Endothelial cell of umbilical vein (primary cell): ENCODE data around the gene CRACR2A. TPM values are rescaled to one million over a fixed set of nuclear protein-coding genes. Genes with fewer than 3 reads are reported as not detected.

Experiments
- BruUV-seq: library from RNA; stranded (reverse); fragments of 400-500 nt; replicated peaks from 2 replicates; lab custom pipeline; 2021; lab: Mats Ljungman, UMichigan
- CTCF ChIA-PET: fragments of 300-600, 350-600 bp; sonication (Branson Sonifier 250); formaldehyde crosslinking; loops from one replicate; lab custom pipeline; 2021; ENCODE audit warnings: antibody characterized with exemption, inconsistent platforms; lab: Charles Lee
- POLR2A ChIA-PET: fragments of 300-600, 350-600 bp; sonication (Branson Sonifier 250); formaldehyde crosslinking; loops from one replicate; lab custom pipeline; 2021; ENCODE audit warnings: antibody characterized with exemption, inconsistent platforms; lab: Charles Lee
- DNase-seq: peaks from one replicate; pipeline ENCODE4 v3.0.0-alpha.2; 2011; ENCODE audit warnings: low read depth, low spot score
- FAIRE-seq: peaks from 2 replicates; lab custom pipeline; 2011; peaks lifted over from hg19 to GRCh38; lab: Jason Lieb, UNC
- H2AFZ ChIP-seq: 2 replicates; pipeline ENCODE4 v1.6.0; 2012; ENCODE audit warnings: low read depth, low read length, control low read depth, inconsistent platforms
- H3K27ac ChIP-seq: 2 replicates; pipeline ENCODE4 v1.5.1; 2011; ENCODE audit warnings: low read depth, mild to moderate bottlenecking, control low read depth, low read length, moderate library complexity; ENCODE audit not compliant: insufficient read depth
- H3K27me3 ChIP-seq, 2 experiments: 2 replicates each; pipeline versions ENCODE4 v1.6.0 to v1.6.1; 2011; ENCODE audit warnings: low read length in 2 of 2, mixed read lengths in 1 of 2; ENCODE audit not compliant: control insufficient read depth in 2 of 2, insufficient read depth in 2 of 2
- H3K36me3 ChIP-seq, 2 experiments: 2 replicates in 1 of 2; 3 replicates in 1 of 2; pipeline ENCODE4 v1.5.1; 2011; ENCODE audit warnings: low read length in 2 of 2, mild to moderate bottlenecking in 1 of 2, moderate library complexity in 1 of 2; ENCODE audit not compliant: control insufficient read depth in 2 of 2, insufficient read depth in 2 of 2; ENCODE audit errors: extremely low read depth in 1 of 2
- H3K4me1 ChIP-seq: 3 replicates; pipeline ENCODE4 v1.5.1; 2011; ENCODE audit warnings: mild to moderate bottlenecking, low read length; ENCODE audit not compliant: control insufficient read depth, insufficient read depth; ENCODE audit errors: extremely low read depth
- H3K4me2 ChIP-seq: 2 replicates; pipeline ENCODE4 v1.6.1; 2011; ENCODE audit warnings: low read length, control low read depth, mixed read lengths; ENCODE audit not compliant: insufficient read depth
- H3K4me3 ChIP-seq, 3 experiments: fragments of 200-600 bp in 1 of 3; sonication (generic), shearing (Covaris generic) in 1 of 3; replicated peaks in 1 of 3; 2 replicates each; pipeline ENCODE4 v1.5.1; 2011 to 2016; ENCODE audit warnings: control low read depth in 3 of 3, low read length in 3 of 3, mild to moderate bottlenecking in 2 of 3, inconsistent platforms in 1 of 3, low read depth in 1 of 3, moderate library complexity in 1 of 3; ENCODE audit not compliant: insufficient read depth in 1 of 3
- H3K79me2 ChIP-seq: 2 replicates; pipeline ENCODE4 v1.6.0; 2012; ENCODE audit warnings: low read length, inconsistent platforms; ENCODE audit not compliant: control insufficient read depth, insufficient read depth
- H3K9ac ChIP-seq: replicated peaks from 2 replicates; pipeline ENCODE3; 2011; ENCODE audit warnings: low read length, control low read depth; ENCODE audit not compliant: insufficient read depth; ENCODE audit errors: extremely low read depth
- H3K9me1 ChIP-seq: replicated peaks from 3 replicates; pipeline ENCODE4 v1.6.0; 2011; ENCODE audit warnings: mild to moderate bottlenecking, low read length; ENCODE audit not compliant: control insufficient read depth, insufficient read depth; ENCODE audit errors: extremely low read depth
- H3K9me3 ChIP-seq: replicated peaks from 2 replicates; pipeline ENCODE4 v1.5.1; 2012; ENCODE audit warnings: low read length, inconsistent platforms; ENCODE audit not compliant: control insufficient read depth, insufficient read depth
- H4K20me1 ChIP-seq: replicated peaks from 2 replicates; pipeline ENCODE3; 2011; ENCODE audit warnings: mild to moderate bottlenecking, low read length; ENCODE audit not compliant: control insufficient read depth, insufficient read depth; ENCODE audit errors: extremely low read depth
- CTCF ChIP-seq, 2 donors: IDR thresholded peaks; 1 replicate in 1 of 2; 2 replicates in 1 of 2; pipeline ENCODE4 v1.5.1; 2011; ENCODE audit warnings: low read length in 2 of 2, mild to moderate bottlenecking in 2 of 2, moderate library complexity in 2 of 2, control low read depth in 1 of 2, inconsistent platforms in 1 of 2, low read depth in 1 of 2; ENCODE audit not compliant: insufficient read depth in 1 of 2; ENCODE audit errors: extremely low read depth in 1 of 2
- EZH2 ChIP-seq: IDR thresholded peaks from 2 replicates; pipeline ENCODE4 v1.6.1; 2012; ENCODE audit warnings: borderline replicate concordance, low read depth, mild to moderate bottlenecking, moderate library complexity, low read length, inconsistent platforms; ENCODE audit not compliant: severe bottlenecking
- FOS ChIP-seq: IDR thresholded peaks from 2 replicates; pipeline ENCODE4 v1.6.1; 2011; ENCODE audit warnings: mild to moderate bottlenecking, low read length, moderate library complexity, borderline replicate concordance; ENCODE audit not compliant: insufficient read depth
- GATA2 ChIP-seq: IDR thresholded peaks from 2 replicates; pipeline ENCODE4 v1.7.0; 2011; ENCODE audit warnings: low read depth, mild to moderate bottlenecking, moderate library complexity, mixed read lengths, low read length; ENCODE audit not compliant: insufficient read length, insufficient read depth
- JUN ChIP-seq: IDR thresholded peaks from 2 replicates; pipeline ENCODE4 v1.6.1; 2011; ENCODE audit warnings: borderline replicate concordance, low read depth; ENCODE audit not compliant: insufficient read length, insufficient read depth
- MYC ChIP-seq: IDR thresholded peaks from one replicate; pipeline ENCODE4 v1.6.1; 2011; ENCODE audit warnings: mild to moderate bottlenecking, low read depth, low read length
- POLR2A ChIP-seq: IDR thresholded peaks from 2 replicates; pipeline ENCODE4 v1.6.1; 2012; ENCODE audit warnings: low read depth, mild to moderate bottlenecking, control low read depth, low read length
- POLR2AphosphoS5 ChIP-seq: IDR thresholded peaks from 2 replicates; pipeline ENCODE4 v1.6.1; 2012; ENCODE audit warnings: low read depth, mild to moderate bottlenecking, control low read depth, low read length, moderate library complexity; ENCODE audit not compliant: insufficient read depth
- dilution Hi-C: fragments of 300-500 bp; cut with MboI; formaldehyde crosslinking; loops from one replicate; pipeline ENCODE4 v1.15.0; 2019; ENCODE audit warnings: low sequenced_read_pairs; ENCODE audit not compliant: extremely low pct_ligation_motif_present
- intact Hi-C: fragments of 100-400 bp; cut with micrococcal nuclease; formaldehyde crosslinking; loops from one replicate; pipeline ENCODE4 v1.10.0; 2022
- polyA plus RNA-seq, 4 experiments: library from polyadenylated mRNA; depleted of rRNA in 3 of 4; stranded (reverse) in 3 of 4; unstranded in 1 of 4; fragments of >200 nt; gene quantifications; 2 replicates each; pipeline versions ENCODE4 v1.2.1 to v1.2.3, GENCODE V29; 2011 to 2012; ENCODE audit warnings: missing spikeins in 1 of 4
- total RNA-seq: library from RNA; stranded (reverse); gene quantifications from 2 replicates; pipeline ENCODE4 v1.2.3, GENCODE V29; 2021
- TF ChIP-seq, protein P1 (sequence below): IDR thresholded peaks from 2 replicates; pipeline ENCODE4 v1.6.1; 2011; ENCODE audit not compliant: insufficient read depth, insufficient read length

The CRACR2A gene
- total and polyA plus RNA-seq, 2 donors (not counting 3 experiments of a cell fraction or from before 2014, with no cell fraction given), result 4.4 to 15.9 TPM

DNA sequence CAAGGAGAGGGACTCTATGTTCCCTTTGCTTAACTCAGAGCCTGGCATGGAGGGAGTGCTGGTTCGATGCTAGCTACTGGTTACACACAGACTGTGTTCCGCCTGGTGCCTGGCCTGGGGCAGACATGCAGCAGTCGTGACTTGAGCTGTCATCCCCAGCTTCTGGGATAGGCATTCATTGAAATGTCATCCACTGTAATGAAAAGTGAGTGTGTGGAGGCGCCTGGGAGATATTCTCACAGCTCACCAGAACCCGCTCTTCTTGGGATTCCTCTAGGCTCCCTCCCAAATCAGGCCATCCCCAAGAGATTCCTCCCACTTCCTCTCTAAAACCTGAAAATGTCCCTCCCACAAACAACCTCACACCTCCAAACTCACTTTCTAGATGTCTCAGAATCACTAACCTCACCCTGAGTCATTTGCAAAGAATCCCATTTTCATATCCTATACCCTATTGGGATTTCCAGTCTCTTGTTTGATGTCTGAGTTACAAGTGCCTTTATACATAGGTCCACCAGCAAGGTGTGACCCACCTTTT, 82.8 kb downstream of the CRACR2A start:
- Histone ChIP-seq H3K36me3 (no peaks in the 10 kb centered on the region), H3K4me2 (no peak overlapping the region), H3K9me3 (no peaks in the 10 kb centered on the region), H4K20me1 (no peaks in the 10 kb centered on the region), H3K27ac (no peak overlapping the region), H3K27me3 (no peaks in the 10 kb centered on the region), H3K9me1 (no peaks in the 10 kb centered on the region), H3K4me1 (no peaks in the 10 kb centered on the region), H3K9ac (no peak overlapping the region), H3K4me3 (no peak overlapping the region), H3K79me2 (no peaks in the 10 kb centered on the region), H2AFZ (no peak overlapping the region)
- no peak for FAIRE-seq
- dilution Hi-C loops, result no loop called here
- ChIA-PET CTCF (interaction anchor here (1.6 kb wide), 1 partner anchor 107 kb away, joined by 3 read pairs; no protein-coding TSS in a partner anchor), POLR2A (no interaction called here)
- TF ChIP-seq EZH2, result no peak
- TF ChIP-seq JUN, result no peak
- TF ChIP-seq MYC, result no peak
- no peak for TF ChIP-seq FOS
- TF ChIP-seq, protein P1, sequence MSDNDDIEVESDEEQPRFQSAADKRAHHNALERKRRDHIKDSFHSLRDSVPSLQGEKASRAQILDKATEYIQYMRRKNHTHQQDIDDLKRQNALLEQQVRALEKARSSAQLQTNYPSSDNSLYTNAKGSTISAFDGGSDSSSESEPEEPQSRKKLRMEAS, result no peak
- intact Hi-C loops, result no loop called here
- DNase-seq, result no peak
- no TSS peak for BruUV-seq

- Histone ChIP-seq H3K79me2 (no peaks in the 10 kb centered on the region), H2AFZ (no peak overlapping the region), H3K4me2 (no peak overlapping the region), H3K4me1 (no peaks in the 10 kb centered on the region), H4K20me1 (no peaks in the 10 kb centered on the region), H3K27me3 (no peaks in the 10 kb centered on the region), H3K4me3 (no peak overlapping the region), H3K9me1 (no peaks in the 10 kb centered on the region), H3K27ac (no peak overlapping the region), H3K9ac (no peak overlapping the region), H3K9me3 (no peaks in the 10 kb centered on the region), H3K36me3 (no peaks in the 10 kb centered on the region)
- TF ChIP-seq CTCF (IDR thresholded peaks at IDR 0.05; ENCODE audit: extremely low read depth in 1 of 2, insufficient read depth in 1 of 2, low read depth in 1 of 2, low read length in 2 of 2) (no peak), JUN (no peak), EZH2 (no peak), MYC (no peak), GATA2 (no peak), POLR2AphosphoS5 (no peak), FOS (no peak), POLR2A (no peak)
- TF ChIP-seq, protein P1, result no peak
- ChIA-PET POLR2A (no interaction called here), CTCF (interaction anchor here (1.6 kb wide), 1 partner anchor 108 kb away, joined by 3 read pairs; no protein-coding TSS in a partner anchor)
- DNase-seq (no peak), FAIRE-seq (no peak)
- BruUV-seq, result no TSS peak
- intact Hi-C loops (no loop called here), dilution Hi-C loops (no loop called here)
Observed at GRCh38 chr12:3669594-3669993, 83.3 kb downstream of the CRACR2A start.
